Stimulated activated memory B cell treated with anti-CD40 and anti-IgM and Interleukin-4, amounts not matched to agents 10 μg/mL and 1 μg/mL and 100 μg/mL, for 72 hours (primary cell): ENCODE data around the gene RAB24.
"Not testable (repeated sequence)": the region's sequence is repeated elsewhere in the genome, so short reads cannot be mapped to it uniquely, and the experiment has no call there.

Source experiments
- ATAC-seq: fragments of 150-1000 bp; cut with Tn5 transposase; 2 replicates; pipeline ENCODE4 v1.10.0; 2021
- H3K27ac Mint-ChIP-seq: one replicate; pipeline ENCODE4 v1.8.0; 2022; ENCODE audit warnings: mild to moderate bottlenecking, mixed read lengths
- H3K27me3 Mint-ChIP-seq: one replicate; pipeline ENCODE4 v1.8.0; 2022; ENCODE audit warnings: mixed read lengths
- H3K36me3 Mint-ChIP-seq: one replicate; pipeline ENCODE4 v1.8.0; 2022; ENCODE audit warnings: mixed read lengths
- H3K4me1 Mint-ChIP-seq: one replicate; pipeline ENCODE4 v1.8.0; 2022; ENCODE audit warnings: mixed read lengths
- H3K4me3 Mint-ChIP-seq: one replicate; pipeline ENCODE4 v1.8.0; 2022; ENCODE audit warnings: mild to moderate bottlenecking, moderate library complexity, mixed read lengths
- H3K9me3 Mint-ChIP-seq: one replicate; pipeline ENCODE4 v1.8.0; 2022; ENCODE audit warnings: mixed read lengths

RAB24 gene

GRCh38 chr5:177309351-177310191 is 6.1 kb upstream of the RAB24 start:
- Mint-ChIP-seq H3K4me1 (peaks cover 78% of the 10 kb centered on the region), H3K4me3 (no peak overlapping the region), H3K27ac (peak overlapping the region; percentile 46), H3K36me3 (peaks cover 24% of the 10 kb centered on the region), H3K27me3 (no peaks in the 10 kb centered on the region), H3K9me3 (no peaks in the 10 kb centered on the region)
- no peak for ATAC-seq

- no peak overlapping the region for H3K4me3 Mint-ChIP-seq
- no peak for ATAC-seq
- H3K9me3 Mint-ChIP-seq = no peaks in the 10 kb centered on the region
- H3K36me3 Mint-ChIP-seq = peaks cover 24% of the 10 kb centered on the region
- H3K27ac Mint-ChIP-seq = peak overlapping the region; percentile 46
- no peaks in the 10 kb centered on the region for H3K27me3 Mint-ChIP-seq
- H3K4me1 Mint-ChIP-seq = peaks cover 85% of the 10 kb centered on the region
These were observed 5.2 kb upstream of the RAB24 start for GRCh38 chr5:177308740-177309139.

GRCh38 chr5:177307544-177308363 is 4.2 kb upstream of the RAB24 start:
- H3K4me1 Mint-ChIP-seq = peaks cover 89% of the 10 kb centered on the region
- no peaks in the 10 kb centered on the region for H3K27me3 Mint-ChIP-seq
- H3K9me3 Mint-ChIP-seq = no peaks in the 10 kb centered on the region
- H3K36me3 Mint-ChIP-seq = peaks cover 24% of the 10 kb centered on the region
- peak overlapping the region; percentile 46 for H3K27ac Mint-ChIP-seq
- no peak for ATAC-seq
- H3K4me3 Mint-ChIP-seq = peak overlapping the region; percentile 46

- Mint-ChIP-seq H3K27me3 (no peaks in the 10 kb centered on the region), H3K36me3 (peaks cover 24% of the 10 kb centered on the region), H3K4me1 (peaks cover 89% of the 10 kb centered on the region), H3K4me3 (peak overlapping the region; percentile 11), H3K9me3 (no peaks in the 10 kb centered on the region), H3K27ac (peak overlapping the region; percentile 64)
- ATAC-seq = no peak
These were observed 3.4 kb upstream of the RAB24 start for GRCh38 chr5:177306674-177307543.

- not testable (repeated sequence) for H3K27me3 Mint-ChIP-seq, ATAC-seq, H3K4me3 Mint-ChIP-seq, H3K9me3 Mint-ChIP-seq, H3K27ac Mint-ChIP-seq
- Mint-ChIP-seq H3K4me1 (peaks cover 89% of the 10 kb centered on the region), H3K36me3 (peaks cover 24% of the 10 kb centered on the region)
These were observed 2.7 kb upstream of the RAB24 start for GRCh38 chr5:177306103-177306640.

- no peak for ATAC-seq
- H3K27me3 Mint-ChIP-seq = no peaks in the 10 kb centered on the region
- peak overlapping the region; percentile 93 for H3K4me3 Mint-ChIP-seq
- H3K36me3 Mint-ChIP-seq = peaks cover 24% of the 10 kb centered on the region
- peaks cover 93% of the 10 kb centered on the region for H3K4me1 Mint-ChIP-seq
- H3K27ac Mint-ChIP-seq = peak overlapping the region; percentile 87
- no peaks in the 10 kb centered on the region for H3K9me3 Mint-ChIP-seq
These were observed 1.0 kb upstream of the RAB24 start for GRCh38 chr5:177304392-177305119.

GRCh38 chr5:177303925-177304391 is 439 bp upstream of the RAB24 start:
- no peak for ATAC-seq
- Mint-ChIP-seq H3K27ac (peak overlapping the region; percentile 87), H3K27me3 (no peaks in the 10 kb centered on the region), H3K4me3 (peak overlapping the region; percentile 93), H3K9me3 (no peaks in the 10 kb centered on the region), H3K36me3 (peaks cover 24% of the 10 kb centered on the region), H3K4me1 (peaks cover 93% of the 10 kb centered on the region)

GRCh38 chr5:177302354-177303110 is 987 bp downstream of the RAB24 start:
- no peaks in the 10 kb centered on the region for H3K27me3 Mint-ChIP-seq
- peak overlapping the region; percentile 87 for H3K27ac Mint-ChIP-seq
- no peak for ATAC-seq
- H3K4me3 Mint-ChIP-seq = peak overlapping the region; percentile 93
- no peaks in the 10 kb centered on the region for H3K9me3 Mint-ChIP-seq
- peaks cover 24% of the 10 kb centered on the region for H3K36me3 Mint-ChIP-seq
- peaks cover 87% of the 10 kb centered on the region for H3K4me1 Mint-ChIP-seq

- Mint-ChIP-seq H3K9me3 (no peaks in the 10 kb centered on the region), H3K4me1 (peaks cover 85% of the 10 kb centered on the region), H3K27me3 (no peaks in the 10 kb centered on the region), H3K4me3 (peak overlapping the region; percentile 93), H3K27ac (peak overlapping the region; percentile 87), H3K36me3 (peaks cover 20% of the 10 kb centered on the region)
- ATAC-seq = peak; percentile 29
These were observed 1.9 kb downstream of the RAB24 start for GRCh38 chr5:177301503-177302165.

- Mint-ChIP-seq H3K27me3 (no peaks in the 10 kb centered on the region), H3K27ac (peak overlapping the region; percentile 87), H3K9me3 (no peaks in the 10 kb centered on the region), H3K4me1 (peaks cover 85% of the 10 kb centered on the region), H3K4me3 (no peak overlapping the region), H3K36me3 (peaks cover 16% of the 10 kb centered on the region)
- ATAC-seq = no peak
These were observed 2.6 kb downstream of the RAB24 start for GRCh38 chr5:177300951-177301350.

GRCh38 chr5:177300236-177300880 is 3.2 kb downstream of the RAB24 start:
- H3K36me3 Mint-ChIP-seq = peaks cover 16% of the 10 kb centered on the region
- peak overlapping the region; percentile 87 for H3K27ac Mint-ChIP-seq
- H3K27me3 Mint-ChIP-seq = no peaks in the 10 kb centered on the region
- peak overlapping the region; percentile 51 for H3K4me3 Mint-ChIP-seq
- ATAC-seq = peak; percentile 77
- peaks cover 85% of the 10 kb centered on the region for H3K4me1 Mint-ChIP-seq
- H3K9me3 Mint-ChIP-seq = no peaks in the 10 kb centered on the region

GRCh38 chr5:177299697-177300096 is 3.8 kb downstream of the RAB24 start:
- peak overlapping the region; percentile 87 for H3K27ac Mint-ChIP-seq
- peaks cover 85% of the 10 kb centered on the region for H3K4me1 Mint-ChIP-seq
- H3K36me3 Mint-ChIP-seq = peaks cover 13% of the 10 kb centered on the region
- H3K9me3 Mint-ChIP-seq = no peaks in the 10 kb centered on the region
- peak overlapping the region; percentile 15 for H3K4me3 Mint-ChIP-seq
- H3K27me3 Mint-ChIP-seq = no peaks in the 10 kb centered on the region
- no peak for ATAC-seq

GRCh38 chr5:177297922-177298321 is 5.6 kb downstream of the RAB24 start:
- H3K4me3 Mint-ChIP-seq = no peak overlapping the region
- H3K27me3 Mint-ChIP-seq = no peaks in the 10 kb centered on the region
- no peak overlapping the region for H3K27ac Mint-ChIP-seq
- H3K9me3 Mint-ChIP-seq = no peaks in the 10 kb centered on the region
- no peak for ATAC-seq
- peaks cover 27% of the 10 kb centered on the region for H3K36me3 Mint-ChIP-seq
- H3K4me1 Mint-ChIP-seq = peaks cover 73% of the 10 kb centered on the region
